HCT116 (cell line): ENCODE measurements around the gene SCT.

ENCODE experiments used
- CTCF ChIP-seq, 3 experiments: fragments of 200-600 bp in 1 of 3; sonication (generic) in 1 of 3; IDR thresholded peaks in 2 of 3; conservative IDR thresholded peaks in 1 of 3; 2 replicates each; pipeline ENCODE4 v1.5.1; 2012 to 2017; ENCODE audit warnings: low read depth in 2 of 3, low read length in 2 of 3, antibody characterized with exemption in 1 of 3, borderline replicate concordance in 1 of 3, control low read depth in 1 of 3, mild to moderate bottlenecking in 1 of 3, mixed read lengths in 1 of 3, mixed run types in 1 of 3, moderate library complexity in 1 of 3; ENCODE audit not compliant: insufficient read depth in 1 of 3
- EGR1 ChIP-seq: IDR thresholded peaks from 2 replicates; pipeline ENCODE4 v1.6.1; 2012; ENCODE audit warnings: low read depth
- EZH2 ChIP-seq: fragments of 200-600 bp; sonication (generic); IDR thresholded peaks from 2 replicates; pipeline ENCODE4 v1.6.1; 2017; ENCODE audit warnings: antibody characterized with exemption, mixed run types
- SP1 ChIP-seq: IDR thresholded peaks from 2 replicates; pipeline ENCODE4 v1.6.1; 2012; ENCODE audit warnings: low read depth
- YY1 ChIP-seq: IDR thresholded peaks from 2 replicates; pipeline ENCODE4 v1.6.1; 2011; ENCODE audit warnings: low read length, low read depth, moderate library complexity, mild to moderate bottlenecking; ENCODE audit not compliant: insufficient replicate concordance; ENCODE audit errors: extremely low read depth
- ZBTB33 ChIP-seq: IDR thresholded peaks from 2 replicates; pipeline ENCODE4 v1.6.1; 2011; ENCODE audit warnings: mild to moderate bottlenecking, low read length, moderate library complexity; ENCODE audit not compliant: insufficient replicate concordance; ENCODE audit errors: extremely low read depth

GRCh38 chr11:620935-621814 lies 5.8 kb downstream of the SCT start:
- TF ChIP-seq CTCF (IDR thresholded peaks at IDR 0.05 in 2 of 3, conservative IDR thresholded peaks at IDR 0.05 in 1 of 3; ENCODE audit: borderline replicate concordance in 1 of 3, insufficient read depth in 1 of 3, low read depth in 2 of 3, low read length in 2 of 3) (no peak), YY1 (no peak), SP1 (no peak), ZBTB33 (no peak), EZH2 (no peak), EGR1 (no peak)
